Inflammatory macrophage (primary cell): ENCODE results near the gene WNT4.
"Not testable (repeated sequence)": the region's sequence is repeated elsewhere in the genome, so short reads cannot be mapped to it uniquely, and the experiment has no call there.

ENCODE experiments used
- DNase-seq, 2 donors: peaks; one replicate each; pipeline ENCODE4 v3.0.0-alpha.2; 2020 to 2022

Gene WNT4

DNA sequence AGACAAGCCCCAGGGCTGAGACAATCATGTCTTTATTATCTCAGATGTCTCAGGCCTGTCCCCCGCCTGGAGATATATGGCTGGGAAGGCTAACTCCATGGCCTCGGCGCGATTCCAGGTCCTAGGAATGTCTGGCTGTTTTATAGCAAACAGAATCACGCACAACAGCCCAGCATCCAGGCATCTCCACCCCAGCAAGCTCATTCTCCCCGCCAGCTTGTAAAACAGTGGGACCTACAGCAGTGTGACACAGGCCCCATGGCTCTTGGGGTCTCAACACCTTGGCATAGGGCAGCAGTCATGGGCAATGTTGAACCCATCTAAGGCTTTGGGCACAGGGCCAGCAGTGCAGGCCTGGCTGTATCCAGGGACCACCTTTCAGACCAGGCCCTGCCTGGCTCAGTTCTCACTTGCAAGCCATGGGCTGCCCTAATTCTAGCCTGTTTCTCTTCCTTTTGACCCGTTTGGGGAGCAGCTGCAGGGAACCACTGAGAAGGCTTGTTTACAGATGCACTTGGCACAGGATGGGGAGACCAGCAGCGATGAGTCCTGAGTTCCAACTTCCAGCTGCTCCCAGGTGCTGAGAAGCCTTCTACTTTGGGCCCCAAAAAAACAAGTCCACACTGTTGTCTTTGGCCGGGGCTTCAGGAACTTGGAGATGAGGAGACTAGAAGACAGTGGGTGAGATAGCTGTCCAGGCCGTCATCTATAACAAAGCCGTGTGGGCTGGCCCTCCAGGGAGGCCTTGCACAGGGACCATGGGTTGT is 34.4 kb downstream of the WNT4 start:
- DNase-seq = no peak

DNA sequence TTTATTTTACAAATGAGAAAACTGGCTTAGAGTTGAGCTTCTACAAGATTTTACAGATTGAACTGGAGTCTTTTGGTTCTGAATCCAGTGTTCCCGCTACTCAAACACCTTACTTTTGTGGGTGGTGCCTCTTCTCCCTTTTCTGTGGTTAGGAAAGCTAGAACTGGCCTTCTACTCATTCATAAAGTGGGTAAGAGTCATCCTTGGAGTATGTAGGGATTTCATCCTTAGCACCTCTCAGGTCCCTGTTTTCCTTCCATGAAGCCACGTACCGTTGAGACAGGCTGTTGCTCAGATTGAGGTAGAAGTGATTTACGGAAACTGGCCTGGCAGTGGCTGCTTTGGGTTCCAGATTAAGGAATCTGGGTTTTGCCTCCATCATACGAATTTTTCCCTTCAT is 35.8 kb downstream of the WNT4 start:
- no peak for DNase-seq

- peak; percentile 45 to 48 for DNase-seq
Measured at GRCh38 chr1:22105611-22106207, 37.2 kb downstream of the WNT4 start.

DNA sequence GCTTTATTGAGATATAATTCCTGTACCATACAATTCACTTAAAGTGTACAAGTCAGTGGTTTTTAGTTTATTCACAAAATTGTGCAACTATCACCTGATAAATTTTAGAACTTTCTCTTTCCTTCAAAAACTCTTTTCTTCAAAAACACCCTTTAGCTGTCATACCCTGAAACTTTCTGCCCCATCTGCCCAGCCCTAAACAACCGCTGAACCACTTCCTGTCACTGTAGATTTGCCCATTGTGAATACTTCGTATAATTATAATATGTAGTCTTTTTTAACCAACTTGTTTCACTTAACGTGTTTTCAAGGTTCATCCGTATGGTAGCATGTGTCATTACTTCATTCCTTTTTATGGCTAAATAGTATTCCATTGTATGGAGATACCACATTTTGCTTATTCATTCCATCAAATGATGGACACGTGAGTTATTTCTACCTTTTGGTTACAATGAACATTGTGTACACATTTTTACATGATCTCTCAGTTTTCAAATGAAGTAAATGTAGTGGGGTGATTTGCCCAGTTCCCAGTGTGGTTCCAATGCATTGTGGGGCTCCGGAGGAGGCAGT is 37.9 kb downstream of the WNT4 start:
- no peak for DNase-seq

DNA sequence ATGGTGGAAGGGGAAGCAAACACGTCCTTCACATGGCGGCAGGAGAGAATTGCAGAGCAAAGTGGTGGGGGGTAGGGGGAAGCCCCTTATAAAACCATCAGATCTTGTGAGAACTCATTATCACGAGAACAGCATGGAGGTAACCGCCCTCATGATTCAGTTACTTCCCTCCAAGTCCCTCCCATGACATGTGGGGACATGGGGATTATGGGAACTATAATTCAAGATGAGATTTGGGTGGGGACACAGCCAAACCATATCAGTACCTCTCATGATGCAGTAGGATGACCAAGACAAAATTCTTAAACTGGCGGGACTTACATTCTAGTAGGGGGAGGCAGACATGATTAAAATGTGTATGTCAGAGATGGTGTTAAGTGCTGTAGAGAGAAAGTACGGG is 38.8 kb downstream of the WNT4 start:
- no peak for DNase-seq

- no peak for DNase-seq
Measured at GRCh38 chr1:22102746-22103145, 40.2 kb downstream of the WNT4 start.

GRCh38 chr1:22101995-22102394 is 40.9 kb downstream of the WNT4 start:
- DNase-seq = no peak

DNA sequence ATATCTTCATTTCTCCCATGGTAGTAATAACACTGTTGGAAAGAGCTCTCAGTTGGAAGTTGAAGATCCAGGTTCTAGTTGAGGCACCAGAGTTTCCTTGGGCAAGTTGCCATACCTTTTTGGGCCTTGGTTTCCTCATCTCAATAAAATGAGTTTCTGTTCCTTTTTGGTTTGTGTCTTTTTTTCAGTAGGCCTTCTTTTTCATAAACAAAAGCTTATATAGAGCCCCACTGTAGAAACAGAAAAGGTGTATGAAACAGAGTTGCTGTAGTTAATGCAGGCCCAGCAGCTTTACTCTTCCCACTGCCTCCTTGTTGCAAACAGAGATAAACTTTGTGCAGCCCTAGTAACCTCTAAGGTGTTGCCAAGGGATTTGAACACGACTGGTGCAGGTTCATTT is 41.7 kb downstream of the WNT4 start:
- no peak for DNase-seq

- no peak for DNase-seq
Measured at GRCh38 chr1:22100168-22100567, 42.7 kb downstream of the WNT4 start.

DNA sequence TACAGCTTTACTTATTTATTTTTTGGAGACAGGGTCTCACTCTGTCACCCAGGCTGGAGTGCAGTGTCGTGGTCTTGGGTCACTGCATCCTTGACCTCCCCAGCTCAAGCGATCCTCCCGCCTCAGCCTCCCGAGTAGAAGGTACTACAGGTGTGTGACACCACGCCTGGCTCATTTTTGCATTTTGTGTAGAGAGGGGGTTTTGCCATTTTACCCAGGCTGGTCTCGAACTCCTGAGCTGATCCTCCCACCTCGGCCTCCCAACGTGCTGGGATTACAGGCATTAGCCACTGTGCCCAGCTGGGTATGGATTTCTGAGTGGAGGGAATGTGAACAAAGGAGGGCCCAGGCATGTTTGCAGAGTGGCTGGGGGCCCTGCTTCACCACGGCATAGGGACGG is 44.1 kb downstream of the WNT4 start:
- no peak for DNase-seq

DNA sequence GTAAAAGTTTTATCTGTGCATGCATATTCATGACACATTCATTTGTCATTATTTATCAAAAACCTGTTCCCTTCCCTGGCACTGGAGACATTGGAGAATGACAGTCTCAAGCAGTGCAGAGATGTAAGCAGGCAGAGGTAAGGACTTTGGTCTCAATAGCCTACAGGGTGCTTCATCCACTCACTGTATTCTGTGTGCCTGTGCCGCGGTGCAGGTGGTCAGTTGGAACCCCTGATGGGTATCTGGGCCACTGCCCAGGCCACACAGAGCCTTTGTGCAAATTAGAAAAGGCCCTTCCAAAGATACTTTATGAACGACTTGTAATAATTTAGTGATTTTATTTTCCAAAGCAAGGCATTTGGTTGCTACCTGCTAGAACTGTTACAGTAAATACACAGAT is 46.4 kb downstream of the WNT4 start:
- DNase-seq = no peak

DNA sequence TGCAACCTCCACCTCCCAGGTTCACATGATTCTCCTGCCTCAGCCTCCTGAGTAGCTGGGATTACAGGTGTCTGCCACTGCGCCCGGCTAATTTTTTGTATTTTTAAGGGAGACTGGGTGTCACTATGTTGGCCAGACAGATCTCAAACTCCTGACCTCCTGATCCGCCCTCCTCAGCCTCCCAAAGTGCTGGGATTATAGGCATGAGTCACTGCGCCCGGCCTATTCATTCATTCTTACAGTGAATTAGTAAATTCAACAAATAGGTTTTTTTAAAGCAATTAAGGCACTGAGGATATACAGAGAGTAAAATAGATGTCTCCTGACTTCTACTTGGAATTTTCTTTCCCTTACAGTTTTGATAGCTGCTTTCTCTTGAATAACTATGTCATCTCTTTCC is 46.9 kb downstream of the WNT4 start:
- DNase-seq = no peak

- no peak for DNase-seq
Measured at GRCh38 chr1:22093513-22093912, 49.4 kb downstream of the WNT4 start.

GRCh38 chr1:22092026-22092768 is 50.7 kb downstream of the WNT4 start:
- DNase-seq = not testable (repeated sequence)

GRCh38 chr1:22090867-22091266 is 52.0 kb downstream of the WNT4 start:
- peak; percentile 53 to 61 for DNase-seq

DNA sequence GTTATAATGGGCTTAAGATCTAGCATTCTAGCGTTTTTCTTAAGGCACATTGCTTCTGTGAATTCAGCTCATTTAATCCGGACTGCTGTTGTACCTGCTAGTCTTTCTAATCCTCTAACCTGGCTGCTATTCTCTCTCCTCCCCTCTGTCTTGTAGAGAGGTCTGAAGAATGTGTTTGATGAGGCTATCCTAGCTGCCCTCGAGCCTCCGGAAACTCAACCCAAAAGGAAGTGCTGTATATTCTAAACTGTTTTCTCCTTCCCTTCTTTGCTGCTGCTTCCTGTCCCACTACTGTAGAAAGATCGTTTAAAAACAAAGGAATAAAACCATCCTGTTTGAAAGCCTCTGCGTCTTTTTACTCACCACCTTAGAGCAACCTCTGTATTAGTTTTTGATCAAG is 53.1 kb downstream of the WNT4 start:
- DNase-seq = no peak

DNA sequence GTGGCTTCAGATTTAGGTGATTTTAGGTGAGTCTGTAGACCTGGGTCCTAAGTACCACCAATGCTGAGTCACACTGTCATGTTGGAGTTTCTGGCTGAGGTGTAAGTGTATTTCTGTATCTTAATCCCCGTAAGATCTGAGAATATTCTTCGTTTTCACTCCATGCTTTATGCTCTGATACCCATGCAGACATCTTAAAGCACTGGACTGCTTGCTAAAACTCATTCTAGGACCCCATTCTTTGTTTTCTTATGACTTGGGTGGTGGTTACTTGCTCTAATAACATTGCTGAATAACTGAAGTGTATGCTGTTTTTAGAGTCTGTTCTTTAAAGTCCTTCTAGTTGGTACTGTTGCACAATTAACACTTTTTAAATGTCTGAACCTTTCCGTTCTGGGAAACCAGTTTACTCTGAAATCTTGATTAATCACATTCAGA is 53.7 kb downstream of the WNT4 start:
- DNase-seq = no peak

- no peak for DNase-seq
Measured at GRCh38 chr1:22088331-22088730, 54.6 kb downstream of the WNT4 start.

- no peak for DNase-seq
Measured at GRCh38 chr1:22080191-22080590, 62.7 kb downstream of the WNT4 start.

DNA sequence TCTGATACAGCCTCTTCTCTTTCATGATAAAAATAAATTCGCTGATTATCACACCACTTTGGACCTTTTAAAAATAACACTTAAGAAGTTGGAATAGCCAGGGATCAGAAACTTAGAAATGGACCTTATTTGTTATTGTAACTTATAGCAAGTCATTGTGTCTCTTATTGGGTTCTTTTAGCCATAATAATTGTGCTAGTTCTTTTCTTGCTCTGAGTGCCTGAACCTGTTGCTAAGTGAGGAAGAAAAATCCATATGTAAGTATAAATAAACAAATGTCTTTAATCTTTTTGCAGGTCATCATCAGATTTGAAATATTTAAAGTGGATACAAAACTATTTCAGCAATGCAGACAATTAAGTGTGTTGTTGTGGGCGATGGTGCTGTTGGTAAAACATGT is 64.8 kb downstream of the WNT4 start:
- DNase-seq = no peak

DNA sequence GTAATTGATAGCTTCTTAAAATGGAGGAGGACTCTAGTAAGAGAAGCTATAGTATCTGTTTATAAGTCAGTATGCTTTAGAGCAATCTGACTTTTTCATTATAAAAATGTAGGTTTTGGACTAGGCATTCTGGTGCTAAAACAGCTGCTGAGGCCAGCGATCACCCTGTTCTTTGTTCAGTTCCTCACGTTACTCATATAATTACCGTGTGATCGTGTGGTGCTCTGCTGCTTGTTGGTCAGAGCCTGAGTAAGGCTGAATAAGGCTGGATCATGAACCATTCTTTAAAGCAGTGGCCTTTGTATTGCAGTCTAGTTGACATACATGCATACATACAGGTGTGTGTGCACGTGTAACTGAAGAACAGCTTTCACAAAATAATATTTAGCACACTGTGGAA is 65.2 kb downstream of the WNT4 start:
- peak in 1 of 2 donors; percentile 44 for DNase-seq

DNA sequence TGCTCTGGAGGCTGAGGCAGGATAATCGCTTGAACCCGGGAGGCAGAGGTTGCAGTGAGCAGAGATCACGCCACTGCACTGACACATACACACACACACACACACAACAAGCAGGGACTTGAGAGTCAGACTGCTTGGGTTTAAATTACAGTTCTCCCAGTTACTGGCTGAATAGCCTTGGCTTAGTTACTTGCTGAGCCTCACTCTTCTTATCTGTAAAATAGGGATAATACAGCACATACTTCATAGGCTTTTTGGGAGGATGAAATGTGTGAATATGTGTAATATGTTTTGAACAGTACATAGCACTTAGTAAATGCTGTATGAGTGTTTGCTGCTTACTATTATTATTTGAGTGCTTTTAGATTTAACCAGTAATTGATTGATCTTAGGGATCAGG is 66.6 kb downstream of the WNT4 start:
- no peak for DNase-seq

GRCh38 chr1:22075718-22076117 is 67.2 kb downstream of the WNT4 start:
- DNase-seq = peak; percentile 27 to 69

GRCh38 chr1:22074803-22075202 is 68.1 kb downstream of the WNT4 start:
- no peak for DNase-seq
